PC-9 (cell line): ENCODE measurements around the gene NINJ1.

Experiments used
- CTCF ChIP-seq: fragments of 200-600 bp; sonication (generic); conservative IDR thresholded peaks from 2 replicates; pipeline ENCODE4 v1.6.1; 2017; ENCODE audit warnings: mixed run types, antibody characterized with exemption, mild to moderate bottlenecking, moderate library complexity
- EZH2 ChIP-seq: fragments of 200-600 bp; sonication (generic); IDR thresholded peaks from 2 replicates; pipeline ENCODE4 v1.8.0; 2017; ENCODE audit warnings: antibody characterized with exemption, low read depth

DNA sequence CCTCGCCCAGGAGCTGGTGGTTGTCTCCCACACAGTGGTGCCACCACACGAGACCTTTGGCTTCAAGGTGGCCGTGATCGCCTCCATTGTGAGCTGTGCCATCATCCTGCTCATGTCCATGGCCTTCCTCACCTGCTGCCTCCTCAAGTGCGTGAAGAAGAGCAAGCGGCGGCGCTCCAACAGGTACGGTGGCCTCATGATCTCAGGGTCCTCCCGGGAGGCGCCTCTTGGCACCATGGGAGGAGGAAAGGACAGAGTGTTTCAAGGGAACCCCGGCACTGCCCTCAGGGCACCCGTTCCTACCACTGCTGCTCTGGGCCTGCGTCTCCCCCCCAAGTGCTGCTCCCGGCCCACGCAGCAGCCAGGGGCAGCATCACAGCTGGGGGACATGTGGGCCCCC lies 56.2 kb downstream of the NINJ1 start:
- TF ChIP-seq CTCF (no peak), EZH2 (no peak)
